Spleen (tissue), 11 donors: ENCODE measurements around the gene PFN1. TPM values are rescaled to one million over a fixed set of nuclear protein-coding genes. Genes with fewer than 3 reads are reported as not detected.
A peak's percentile ranks its signal among the peaks of the same experiment; 100 is the strongest.

Source experiments
- DNase-seq: peaks from one replicate; pipeline ENCODE4 v3.0.0-alpha.2; 2020
- H3K27ac ChIP-seq, 8 donors: fragments of 200-600 bp; sonication (generic) in 7 of 8; 1 replicate in 4 of 8; 2 replicates in 4 of 8; pipeline versions ENCODE4 v1.5.0 to v1.8.0; 2016 to 2021; ENCODE audit warnings: inconsistent platforms in 4 of 8, mild to moderate bottlenecking in 4 of 8, moderate library complexity in 1 of 8
- H3K27me3 ChIP-seq, 7 donors: fragments of 200-600 bp; sonication (generic) in 6 of 7; replicated peaks in 1 of 7; 1 replicate in 4 of 7; 2 replicates in 3 of 7; pipeline versions ENCODE4 v1.5.0 to v1.8.0; 2016 to 2021; ENCODE audit warnings: inconsistent platforms in 3 of 7, mild to moderate bottlenecking in 1 of 7
- H3K36me3 ChIP-seq, 6 donors: fragments of 200-600 bp; sonication (generic) in 5 of 6; 1 replicate in 4 of 6; 2 replicates in 2 of 6; pipeline versions ENCODE4 v1.5.0 to v1.8.0; 2016 to 2021; ENCODE audit warnings: inconsistent platforms in 2 of 6
- H3K4me1 ChIP-seq, 6 donors: fragments of 200-600 bp; sonication (generic) in 5 of 6; 1 replicate in 3 of 6; 2 replicates in 3 of 6; pipeline versions ENCODE4 v1.5.0 to v1.8.0; 2016 to 2021; ENCODE audit warnings: inconsistent platforms in 3 of 6
- H3K4me3 ChIP-seq, 8 donors: fragments of 200-600 bp; sonication (generic) in 7 of 8; 1 replicate in 4 of 8; 2 replicates in 4 of 8; pipeline versions ENCODE4 v1.5.0 to v1.8.0; 2016 to 2021; ENCODE audit warnings: inconsistent platforms in 4 of 8, mild to moderate bottlenecking in 4 of 8, moderate library complexity in 2 of 8
- H3K9me3 ChIP-seq, 8 donors: fragments of 200-600 bp; sonication (generic) in 7 of 8; 1 replicate in 4 of 8; 2 replicates in 4 of 8; pipeline versions ENCODE4 v1.5.0 to v1.8.0; 2016 to 2021; ENCODE audit warnings: inconsistent platforms in 4 of 8
- CTCF ChIP-seq, 11 experiments: fragments of 200-600 bp in 7 of 11; fragments of 450-650 bp in 4 of 11; sonication (generic) in 4 of 11; IDR thresholded peaks in 8 of 11; conservative IDR thresholded peaks in 3 of 11; 1 replicate in 7 of 11; 2 replicates in 4 of 11; pipeline versions ENCODE4 v1.4.0 to v1.8.0; 2016 to 2021; ENCODE audit warnings: antibody characterized with exemption in 11 of 11, inconsistent platforms in 4 of 11, mild to moderate bottlenecking in 1 of 11
- POLR2A ChIP-seq, 3 donors: fragments of 450-650 bp; IDR thresholded peaks; one replicate each; pipeline ENCODE4 v1.5.1; 2017; ENCODE audit warnings: antibody characterized with exemption in 3 of 3, mild to moderate bottlenecking in 1 of 3
- POLR2AphosphoS5 ChIP-seq, 3 donors: sonication (generic); formaldehyde crosslinking; IDR thresholded peaks; one replicate each; pipeline ENCODE4 v1.5.1; 2017; ENCODE audit warnings: antibody characterized with exemption in 3 of 3
- WGBS, 5 donors: extraction: QIAGEN DNeasy Blood & Tissue Kit in 3 of 5; methylation state at CpG; one replicate each; pipeline versions ENCODE4 v1.1.5 to v1.1.7; 2013 to 2018; 5-methylcytosine and 5-hydroxymethylcytosine counted together
- intact Hi-C: fragments of 100-400 bp; cut with DNase I; formaldehyde crosslinking; loops from one replicate; pipeline ENCODE4 v1.15.0; 2023; ENCODE audit warnings: low total_unique reads
- polyA plus RNA-seq, 3 donors: library from polyadenylated mRNA; stranded (reverse); fragments of 200-250 nt; gene quantifications; one replicate each; pipeline ENCODE4 v1.2.1, GENCODE V29; 2013
- total RNA-seq, 7 donors: library from RNA; depleted of rRNA in 3 of 7; stranded (reverse); fragments of >200 nt in 3 of 7; fragmentation: NEBNext Ultra II Directional in 4 of 7; extraction: Animal tissue kit (Norgen Biotek cat#: 25700) in 4 of 7; gene quantifications; one replicate each; pipeline versions ENCODE4 v1.1.0 to v1.2.1, GENCODE V29; 2016 to 2021
- donor health status: healthy with polysubstance abuse.
- donor health status: DM: no; HTN: no; CAD: no; lungs with moderate emphysema.
- donor health status: DM: no; HTN: no; CAD: no.
- donor health status: Bipolar disorder and iron deficiency.
- donor health status: healthy.
- donor health status: DM: no; HTN: no; CAD: no.
- donor health status: DM: yes; HTN: yes; CAD: no.

The PFN1 gene
- total and polyA plus RNA-seq, 10 donors = 605 to 1,090 (median 843) TPM

DNA sequence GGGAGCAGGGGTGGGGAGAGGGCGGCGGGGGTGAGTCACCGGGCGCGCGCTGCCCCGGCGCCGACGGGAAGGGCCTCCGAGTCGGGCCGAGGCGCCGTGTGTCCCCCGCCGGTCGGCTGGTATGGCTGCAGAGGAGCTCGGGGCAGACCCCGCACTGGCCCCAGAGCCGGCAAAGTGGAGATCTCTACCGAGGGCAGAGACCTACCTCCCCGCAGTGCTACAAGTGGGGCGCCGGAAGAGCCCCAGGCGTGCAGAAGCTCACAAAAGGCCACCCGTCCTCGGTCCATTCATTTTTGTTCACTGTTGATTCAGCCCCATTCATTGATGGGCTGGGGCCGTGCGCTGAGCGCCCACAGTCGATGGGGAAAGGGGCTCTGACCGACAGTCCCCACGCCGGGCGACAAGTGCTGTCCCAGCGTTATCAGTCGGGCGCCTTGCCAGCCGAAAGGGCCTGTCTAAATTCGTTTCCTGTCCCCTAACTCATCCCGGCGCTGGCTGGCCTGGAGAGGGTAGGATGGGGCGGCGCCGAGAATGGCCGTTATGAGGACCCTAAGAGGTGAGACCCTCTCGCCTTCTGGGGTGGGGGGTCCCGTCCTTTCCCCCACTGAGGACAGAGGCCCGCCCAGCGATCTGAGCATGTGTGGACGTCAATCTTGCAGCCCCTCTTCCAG is 1.9 kb upstream of the PFN1 start:
- intact Hi-C loops = no loop called here
- DNase-seq = peak; percentile 89
- Histone ChIP-seq H3K36me3 (peaks cover 0 to 21% (median 17%) of the 10 kb centered on the region in 6 donors), H3K27me3 (no peaks in the 10 kb centered on the region), H3K4me1 (peaks cover 25 to 54% (median 36%) of the 10 kb centered on the region in 6 donors), H3K27ac (peak overlapping the region; percentile 89 to 99 (median 98)), H3K4me3 (peak overlapping the region; percentile 78 to 100 (median 98)), H3K9me3 (no peaks in the 10 kb centered on the region)
- peak in 2 of 3 donors; percentile 6 to 8 for TF ChIP-seq POLR2AphosphoS5 (IDR thresholded peaks at IDR 0.05)
- TF ChIP-seq POLR2A (IDR thresholded peaks at IDR 0.05) = no peak
- WGBS, 5 donors = 0 to 9% (median 5%) methylated on average over 16 to 52 of the region's 52 CpGs

GRCh38 chr17:4949321-4950074 is 1.2 kb upstream of the PFN1 start:
- peak; percentile 94 for DNase-seq
- peak in 1 of 3 donors; percentile 26 for TF ChIP-seq POLR2A (IDR thresholded peaks at IDR 0.05)
- peak; percentile 64 to 72 (median 69) for TF ChIP-seq POLR2AphosphoS5 (IDR thresholded peaks at IDR 0.05)
- peak in 1 of 11 experiments; percentile 9 for TF ChIP-seq CTCF (IDR thresholded peaks at IDR 0.05 in 8 of 11, conservative IDR thresholded peaks at IDR 0.05 in 3 of 11)
- intact Hi-C loops = no loop called here
- Histone ChIP-seq H3K9me3 (no peaks in the 10 kb centered on the region), H3K27ac (peak overlapping the region; percentile 89 to 99 (median 98)), H3K4me1 (peaks cover 32 to 61% (median 43%) of the 10 kb centered on the region in 6 donors), H3K36me3 (peaks cover 0 to 28% (median 23%) of the 10 kb centered on the region in 6 donors), H3K4me3 (peak overlapping the region; percentile 78 to 100 (median 98)), H3K27me3 (no peaks in the 10 kb centered on the region)
- WGBS, 5 donors = 0 to 1% (median 0%) methylated on average over 5 to 75 of the region's 75 CpGs

DNA sequence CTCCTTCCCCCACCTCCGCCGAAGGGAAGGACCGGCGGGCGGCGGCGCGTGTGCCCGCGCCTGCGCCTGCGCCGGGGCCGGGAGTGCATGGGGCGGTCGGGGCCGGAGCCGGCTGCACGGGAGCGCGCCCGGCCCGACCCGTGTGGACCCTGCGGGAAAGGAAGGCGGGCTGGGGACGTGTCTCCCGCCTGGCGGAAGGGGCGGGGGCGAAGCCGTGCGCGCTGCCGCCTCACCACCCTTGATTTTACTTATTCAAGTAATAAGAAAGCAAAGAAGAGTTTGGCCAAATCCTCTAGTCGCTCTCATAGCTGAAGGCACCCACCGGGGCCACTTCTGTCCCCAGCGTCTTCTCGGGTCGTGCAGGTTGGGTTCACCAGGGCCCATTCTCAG is 596 bp upstream of the PFN1 start:
- Histone ChIP-seq H3K27me3 (no peaks in the 10 kb centered on the region), H3K36me3 (peaks cover 0 to 34% (median 27%) of the 10 kb centered on the region in 6 donors), H3K27ac (peak overlapping the region; percentile 89 to 99 (median 98)), H3K9me3 (no peaks in the 10 kb centered on the region), H3K4me1 (peaks cover 38 to 66% (median 48%) of the 10 kb centered on the region in 6 donors), H3K4me3 (peak overlapping the region; percentile 78 to 100 (median 98))
- intact Hi-C loops = no loop called here
- WGBS, 5 donors = 0 to 1% (median 0%) methylated on average over 27 to 40 of the region's 40 CpGs
- peak; percentile 96 for DNase-seq
- TF ChIP-seq POLR2A (IDR thresholded peaks at IDR 0.05) (no peak), POLR2AphosphoS5 (IDR thresholded peaks at IDR 0.05) (peak in 2 of 3 donors; percentile 57 to 66), CTCF (IDR thresholded peaks at IDR 0.05 in 8 of 11, conservative IDR thresholded peaks at IDR 0.05 in 3 of 11) (no peak)

GRCh38 chr17:4947411-4948165 is 742 bp downstream of the PFN1 start:
- peaks cover 49 to 80% (median 62%) of the 10 kb centered on the region in 6 donors for H3K4me1 ChIP-seq
- H3K4me3 ChIP-seq = peak overlapping the region; percentile 78 to 100 (median 98)
- H3K27ac ChIP-seq = peak overlapping the region; percentile 94 to 99 (median 98)
- no peaks in the 10 kb centered on the region for H3K27me3 ChIP-seq
- H3K9me3 ChIP-seq = no peaks in the 10 kb centered on the region
- peak; percentile 96 for DNase-seq
- intact Hi-C loops = no loop called here
- TF ChIP-seq CTCF (IDR thresholded peaks at IDR 0.05 in 8 of 11, conservative IDR thresholded peaks at IDR 0.05 in 3 of 11) = no peak
- peak in 1 of 3 donors; percentile 85 for TF ChIP-seq POLR2AphosphoS5 (IDR thresholded peaks at IDR 0.05)
- peak in 1 of 3 donors; percentile 13 for TF ChIP-seq POLR2A (IDR thresholded peaks at IDR 0.05)
- H3K36me3 ChIP-seq = peaks cover 0 to 47% (median 38%) of the 10 kb centered on the region in 6 donors
- 0 to 1% (median 0%) methylated on average over 19 to 56 of the region's 56 CpGs for WGBS, 5 donors
